Liver (tissue), 9 donors: ENCODE measurements around the gene ZFP2. TPM values are rescaled to one million over a fixed set of nuclear protein-coding genes. Genes with fewer than 3 reads are reported as not detected.

ENCODE experiments used
- DNase-seq: peaks from one replicate; pipeline ENCODE4 v3.0.0-alpha.2; 2017; ENCODE audit warnings: low spot score
- H3K27ac ChIP-seq, 2 donors: one replicate each; pipeline ENCODE4 v1.7.0; 2013; ENCODE audit warnings: inconsistent platforms in 2 of 2, low read length in 2 of 2, control low read depth in 1 of 2, low read depth in 1 of 2, mild to moderate bottlenecking in 1 of 2
- H3K27me3 ChIP-seq, 4 donors: one replicate each; pipeline versions ENCODE4 v1.6.1 to v1.7.0; 2013; ENCODE audit warnings: low read length in 3 of 4, inconsistent platforms in 1 of 4, mild to moderate bottlenecking in 1 of 4, moderate library complexity in 1 of 4; ENCODE audit not compliant: control insufficient read depth in 4 of 4, insufficient read depth in 4 of 4
- H3K36me3 ChIP-seq, 4 donors: one replicate each; pipeline versions ENCODE4 v1.6.1 to v1.7.0; 2013; ENCODE audit warnings: low read length in 3 of 4, mild to moderate bottlenecking in 3 of 4, low read depth in 1 of 4, moderate library complexity in 1 of 4; ENCODE audit not compliant: control insufficient read depth in 4 of 4, insufficient read depth in 3 of 4
- H3K4me1 ChIP-seq, 4 donors: one replicate each; pipeline versions ENCODE4 v1.6.1 to v1.7.0; 2013; ENCODE audit warnings: low read length in 3 of 4, mild to moderate bottlenecking in 3 of 4, moderate library complexity in 1 of 4; ENCODE audit not compliant: control insufficient read depth in 4 of 4, insufficient read depth in 4 of 4
- H3K4me3 ChIP-seq, 3 donors: one replicate each; pipeline versions ENCODE4 v1.6.1 to v1.7.0; 2013; ENCODE audit warnings: low read length in 3 of 3, control low read depth in 1 of 3, low read depth in 1 of 3, mild to moderate bottlenecking in 1 of 3
- H3K9ac ChIP-seq, 2 donors: one replicate each; pipeline ENCODE4 v1.7.0; 2013; ENCODE audit warnings: low read length in 2 of 2, mild to moderate bottlenecking in 2 of 2, moderate library complexity in 2 of 2, control low read depth in 1 of 2, low read depth in 1 of 2
- H3K9me3 ChIP-seq, 4 donors: one replicate each; pipeline versions ENCODE4 v1.6.1 to v1.7.0; 2013; ENCODE audit warnings: low read length in 3 of 4; ENCODE audit not compliant: control insufficient read depth in 4 of 4
- ATF3 ChIP-seq: IDR thresholded peaks from 2 replicates; pipeline ENCODE4 v1.6.1; 2016; ENCODE audit warnings: antibody characterized with exemption
- CTCF ChIP-seq: fragments of 150-350 bp; IDR thresholded peaks from 2 replicates; pipeline ENCODE4 v1.5.1; 2017; ENCODE audit warnings: improper control_type of control experiment, low read depth, low read length; ENCODE audit not compliant: missing input control
- EGR1 ChIP-seq, 2 donors: IDR thresholded peaks; 2 replicates each; pipeline ENCODE4 v1.6.1; 2016 to 2018; ENCODE audit warnings: antibody characterized with exemption in 2 of 2, low read depth in 2 of 2
- FOXA1 ChIP-seq: IDR thresholded peaks from 2 replicates; pipeline ENCODE4 v1.6.1; 2016; ENCODE audit warnings: antibody characterized with exemption
- FOXA2 ChIP-seq: IDR thresholded peaks from 2 replicates; pipeline ENCODE4 v1.6.1; 2016; ENCODE audit warnings: antibody characterized with exemption
- GABPA ChIP-seq, 2 donors: IDR thresholded peaks in 1 of 2; conservative IDR thresholded peaks in 1 of 2; 2 replicates each; pipeline ENCODE4 v1.6.1; 2016; ENCODE audit warnings: antibody characterized with exemption in 2 of 2, mild to moderate bottlenecking in 1 of 2, moderate library complexity in 1 of 2
- HNF4A ChIP-seq, 2 donors: conservative IDR thresholded peaks; 2 replicates each; pipeline ENCODE4 v1.6.1; 2016; ENCODE audit warnings: antibody characterized with exemption in 2 of 2, mild to moderate bottlenecking in 2 of 2
- HNF4G ChIP-seq: IDR thresholded peaks from 2 replicates; pipeline ENCODE4 v1.6.1; 2016; ENCODE audit warnings: antibody characterized with exemption
- JUND ChIP-seq, 2 donors: IDR thresholded peaks; 2 replicates each; pipeline ENCODE4 v1.6.1; 2016; ENCODE audit warnings: antibody characterized with exemption in 2 of 2
- MAX ChIP-seq: IDR thresholded peaks from 2 replicates; pipeline ENCODE4 v1.6.1; 2016; ENCODE audit warnings: antibody characterized with exemption
- NR2F2 ChIP-seq: IDR thresholded peaks from 2 replicates; pipeline ENCODE4 v1.6.1; 2016; ENCODE audit warnings: antibody characterized with exemption
- RAD21 ChIP-seq, 2 donors: IDR thresholded peaks; 2 replicates each; pipeline ENCODE4 v1.6.1; 2016; ENCODE audit warnings: antibody characterized with exemption in 2 of 2, mild to moderate bottlenecking in 2 of 2
- REST ChIP-seq: IDR thresholded peaks from 2 replicates; pipeline ENCODE4 v1.6.1; 2016; ENCODE audit warnings: antibody characterized with exemption, mild to moderate bottlenecking
- RXRA ChIP-seq, 2 donors: IDR thresholded peaks; 2 replicates each; pipeline ENCODE4 v1.6.1; 2017 to 2018; ENCODE audit warnings: antibody characterized with exemption in 2 of 2, mild to moderate bottlenecking in 1 of 2
- SP1 ChIP-seq: IDR thresholded peaks from 2 replicates; pipeline ENCODE4 v1.6.1; 2018; ENCODE audit warnings: antibody characterized with exemption, mild to moderate bottlenecking
- TAF1 ChIP-seq: conservative IDR thresholded peaks from 2 replicates; pipeline ENCODE4 v1.6.1; 2016; ENCODE audit warnings: antibody characterized with exemption, mild to moderate bottlenecking
- YY1 ChIP-seq: IDR thresholded peaks from 2 replicates; pipeline ENCODE4 v1.6.1; 2016; ENCODE audit warnings: antibody characterized with exemption, mild to moderate bottlenecking
- ZBTB33 ChIP-seq: IDR thresholded peaks from 2 replicates; pipeline ENCODE4 v1.6.1; 2016; ENCODE audit warnings: antibody characterized with exemption
- WGBS: extraction: QIAGEN DNeasy Blood & Tissue Kit; methylation state at CpG from one replicate; pipeline ENCODE4 v1.1.7; 2013; 5-methylcytosine and 5-hydroxymethylcytosine counted together
- polyA plus RNA-seq, 2 donors: library from polyadenylated mRNA; stranded (reverse) in 1 of 2; unstranded in 1 of 2; fragments of 200-250 nt in 1 of 2; fragments of >200 nt in 1 of 2; fragmentation: Nextera tagmentation in 1 of 2; extraction: Ambion mirVana in 1 of 2; gene quantifications; one replicate each; pipeline versions ENCODE4 v1.2.1 to v1.2.3, GENCODE V29; 2013 to 2015
- total RNA-seq, 2 donors: library from RNA; depleted of rRNA; stranded (reverse); fragments of >200 nt; gene quantifications; one replicate each; pipeline ENCODE4 v1.2.3, GENCODE V29; 2014
- donor health status: healthy.
- donor health status: healthy.
- donor health status: healthy.
- donor health status: healthy.
- donor health status: healthy.

The ZFP2 gene
- total and polyA plus RNA-seq, 4 donors = 0.22 to 0.56 (median 0.49) TPM

- no peaks in the 10 kb centered on the region for H3K27me3 ChIP-seq
- peaks cover 0 to 3% (median 0%) of the 10 kb centered on the region in 4 donors for H3K9me3 ChIP-seq
- H3K4me1 ChIP-seq = no peaks in the 10 kb centered on the region
- no peak overlapping the region for H3K27ac ChIP-seq
- no peak overlapping the region for H3K9ac ChIP-seq
- DNase-seq = no peak
- no peak overlapping the region for H3K4me3 ChIP-seq
- TF ChIP-seq NR2F2 = no peak
- no peak for TF ChIP-seq MAX
- TF ChIP-seq RXRA (IDR thresholded peaks at IDR 0.05) = no peak
- no peak for TF ChIP-seq FOXA2
- TF ChIP-seq EGR1 (IDR thresholded peaks at IDR 0.05; ENCODE audit: low read depth in 2 of 2) = no peak
- TF ChIP-seq TAF1 = no peak
- no peak for TF ChIP-seq REST
- no peak for TF ChIP-seq CTCF
- TF ChIP-seq ATF3 = no peak
- no peak for TF ChIP-seq HNF4A (conservative IDR thresholded peaks at IDR 0.05)
- TF ChIP-seq GABPA (IDR thresholded peaks at IDR 0.05 in 1 of 2, conservative IDR thresholded peaks at IDR 0.05 in 1 of 2) = no peak
- TF ChIP-seq HNF4G = no peak
- TF ChIP-seq FOXA1 = no peak
- no peak for TF ChIP-seq SP1
- no peak for TF ChIP-seq JUND (IDR thresholded peaks at IDR 0.05)
- TF ChIP-seq YY1 = no peak
- no peak for TF ChIP-seq ZBTB33
- TF ChIP-seq RAD21 (IDR thresholded peaks at IDR 0.05) = no peak
- WGBS = 51% methylated on average over 5 of the region's 5 CpGs
- no peaks in the 10 kb centered on the region for H3K36me3 ChIP-seq
These were observed 41.4 kb upstream of the ZFP2 start for GRCh38 chr5:178854284-178854683.
